HEK293 (cell line): ENCODE data around the gene PCDH15.

Source experiments
- CTCF ChIA-PET: fragments of 350-600 bp; formaldehyde crosslinking; extraction: SDS; loops from one replicate; lab custom pipeline; 2021; ENCODE audit warnings: antibody characterized with exemption; lab: Yijun Ruan, JAX
- POLR2A ChIA-PET: fragments of 300-600 bp; formaldehyde crosslinking; extraction: SDS; loops from one replicate; lab custom pipeline; 2020; ENCODE audit warnings: antibody characterized with exemption, inconsistent platforms; lab: Yijun Ruan, JAX
- H3K27ac ChIP-seq: fragments of 200-500 bp; sonication (Bioruptor generic); 2 replicates; pipeline ENCODE4 v1.5.1; 2014; ENCODE audit warnings: low read depth, low read length, control low read depth, inconsistent platforms; ENCODE audit errors: extremely low read depth
- H3K36me3 ChIP-seq, 2 experiments: fragments of 200-500 bp in 1 of 2; sonication (Bioruptor generic) in 1 of 2; 1 replicate in 1 of 2; 2 replicates in 1 of 2; pipeline ENCODE4 v1.5.1; 2014 to 2017; ENCODE audit warnings: inconsistent platforms in 2 of 2, low read length in 2 of 2; ENCODE audit not compliant: control insufficient read depth in 2 of 2, insufficient read depth in 1 of 2
- H3K4me1 ChIP-seq: fragments of 200-500 bp; sonication (Bioruptor generic); 2 replicates; pipeline ENCODE4 v1.5.1; 2014; ENCODE audit warnings: mild to moderate bottlenecking, low read length, inconsistent platforms; ENCODE audit not compliant: control insufficient read depth, insufficient read depth
- H3K4me3 ChIP-seq: 2 replicates; pipeline ENCODE4 v1.5.1; 2011; ENCODE audit warnings: low read depth, mild to moderate bottlenecking, control low read depth, low read length, moderate library complexity
- H3K9me3 ChIP-seq: fragments of 200-500 bp; sonication (Bioruptor generic); 2 replicates; pipeline ENCODE4 v1.5.1; 2014; ENCODE audit warnings: low read depth, low read length, inconsistent platforms; ENCODE audit not compliant: control insufficient read depth, insufficient read depth
- BCL11A ChIP-seq: fragments of 450-650 bp; formaldehyde crosslinking; IDR thresholded peaks from 2 replicates; pipeline ENCODE4 v1.5.1; 2016; ENCODE audit warnings: low read depth, missing biosample characterization, missing genetic modification characterization
- TSHZ1 ChIP-seq: fragments of 450-650 bp; formaldehyde crosslinking; IDR thresholded peaks from 2 replicates; pipeline ENCODE4 v1.5.1; 2016; ENCODE audit warnings: missing biosample characterization, missing genetic modification characterization, borderline replicate concordance
- ZBTB48 ChIP-seq: fragments of 450-650 bp; formaldehyde crosslinking; IDR thresholded peaks from 2 replicates; pipeline ENCODE4 v1.5.1; 2016; ENCODE audit warnings: missing biosample characterization, missing genetic modification characterization
- ZFP3 ChIP-seq: fragments of 450-650 bp; formaldehyde crosslinking; IDR thresholded peaks from 2 replicates; pipeline ENCODE4 v1.5.1; 2016; ENCODE audit warnings: low read depth, missing biosample characterization, missing genetic modification characterization
- ZNF133 ChIP-seq: fragments of 450-650 bp; formaldehyde crosslinking; IDR thresholded peaks from 2 replicates; pipeline ENCODE4 v1.5.1; 2016; ENCODE audit warnings: missing biosample characterization, missing genetic modification characterization
- ZNF148 ChIP-seq: fragments of 450-650 bp; formaldehyde crosslinking; IDR thresholded peaks from 2 replicates; pipeline ENCODE4 v1.5.0; 2017; ENCODE audit warnings: missing biosample characterization, missing genetic modification characterization, borderline replicate concordance
- ZNF157 ChIP-seq: fragments of 450-650 bp; formaldehyde crosslinking; IDR thresholded peaks from 2 replicates; pipeline ENCODE4 v1.5.1; 2016; ENCODE audit warnings: missing biosample characterization, missing genetic modification characterization
- ZNF169 ChIP-seq: fragments of 450-650 bp; formaldehyde crosslinking; IDR thresholded peaks from 2 replicates; pipeline ENCODE4 v1.5.1; 2016; ENCODE audit warnings: missing biosample characterization, missing genetic modification characterization
- ZNF280D ChIP-seq: fragments of 450-650 bp; formaldehyde crosslinking; IDR thresholded peaks from 2 replicates; pipeline ENCODE4 v1.5.1; 2016; ENCODE audit warnings: missing biosample characterization, missing genetic modification characterization
- ZNF302 ChIP-seq: fragments of 450-650 bp; formaldehyde crosslinking; IDR thresholded peaks from 2 replicates; pipeline ENCODE4 v1.5.1; 2016; ENCODE audit warnings: missing biosample characterization, missing genetic modification characterization, low read depth
- ZNF600 ChIP-seq: fragments of 450-650 bp; formaldehyde crosslinking; IDR thresholded peaks from 2 replicates; pipeline ENCODE4 v1.5.1; 2016; ENCODE audit warnings: missing biosample characterization, missing genetic modification characterization
- ZNF623 ChIP-seq: fragments of 450-650 bp; formaldehyde crosslinking; IDR thresholded peaks from 2 replicates; pipeline ENCODE4 v1.5.1; 2016; ENCODE audit warnings: missing biosample characterization, missing genetic modification characterization
- ZNF645 ChIP-seq: fragments of 450-650 bp; formaldehyde crosslinking; IDR thresholded peaks from 2 replicates; pipeline ENCODE4; 2016; ENCODE audit warnings: missing biosample characterization, missing genetic modification characterization
- ZNF658 ChIP-seq: fragments of 450-650 bp; formaldehyde crosslinking; IDR thresholded peaks from 2 replicates; pipeline ENCODE4; 2016; ENCODE audit warnings: missing biosample characterization, missing genetic modification characterization
- ZNF76 ChIP-seq: fragments of 450-650 bp; formaldehyde crosslinking; IDR thresholded peaks from 2 replicates; pipeline ENCODE4; 2016; ENCODE audit warnings: low read depth, missing biosample characterization, missing genetic modification characterization, borderline replicate concordance
- ZSCAN4 ChIP-seq: fragments of 450-650 bp; formaldehyde crosslinking; IDR thresholded peaks from 2 replicates; pipeline ENCODE4 v1.5.1; 2017; ENCODE audit warnings: missing biosample characterization, missing genetic modification characterization

The PCDH15 gene

GRCh38 chr10:54487743-54488142 is 313.3 kb downstream of the PCDH15 start:
- Histone ChIP-seq H3K27ac (no peak overlapping the region), H3K9me3 (no peaks in the 10 kb centered on the region), H3K36me3 (no peaks in the 10 kb centered on the region), H3K4me3 (no peak overlapping the region), H3K4me1 (no peaks in the 10 kb centered on the region)
- TF ChIP-seq ZNF148 (tag by site-specific recombination) (no peak), ZNF302 (tag by site-specific recombination) (no peak), ZNF658 (tag by site-specific recombination) (no peak), ZNF76 (no peak), ZNF645 (tag by site-specific recombination) (no peak)
- ChIA-PET CTCF (no interaction called here), POLR2A (no interaction called here)

- H3K9me3 ChIP-seq = no peaks in the 10 kb centered on the region
- POLR2A ChIA-PET = no interaction called here
- no peaks in the 10 kb centered on the region for H3K4me1 ChIP-seq
- no peaks in the 10 kb centered on the region for H3K36me3 ChIP-seq
- TF ChIP-seq ZSCAN4 (tag by site-specific recombination) (no peak), ZNF600 (tag by site-specific recombination) (no peak), ZNF157 (tag by site-specific recombination) (no peak), BCL11A (tag by site-specific recombination) (no peak), ZBTB48 (tag by site-specific recombination) (no peak), TSHZ1 (tag by site-specific recombination) (no peak), ZNF169 (tag by site-specific recombination) (no peak), ZNF623 (tag by site-specific recombination) (no peak), ZFP3 (tag by site-specific recombination) (no peak), ZNF133 (tag by site-specific recombination) (no peak), ZNF280D (tag by site-specific recombination) (no peak)
- TF ChIP-seq, all 188 proteins: peak for 0
- no peak overlapping the region for H3K4me3 ChIP-seq
- no peak overlapping the region for H3K27ac ChIP-seq
- CTCF ChIA-PET = no interaction called here
Observed at GRCh38 chr10:54485971-54486370, 315.1 kb downstream of the PCDH15 start.
